HepG2 (cell line): ENCODE results near the gene TAPBP. TPM values are rescaled to one million over a fixed set of nuclear protein-coding genes. Genes with fewer than 3 reads are reported as not detected.

Experiments
- KAT8 ChIP-seq: IDR thresholded peaks from 2 replicates; pipeline ENCODE4 v1.6.1; 2016; ENCODE audit warnings: missing genetic modification reagents, missing compliant biosample characterization
- MBD4 ChIP-seq: IDR thresholded peaks from 2 replicates; pipeline ENCODE4 v1.6.1; 2012; ENCODE audit warnings: low read length, inconsistent platforms, borderline replicate concordance
- MYNN ChIP-seq: sonication (generic); formaldehyde crosslinking; IDR thresholded peaks from 2 replicates; pipeline ENCODE4 v1.4.0; 2020; ENCODE audit warnings: mild to moderate bottlenecking, low read depth, missing genetic modification reagents
- MZF1 ChIP-seq: sonication (generic); formaldehyde crosslinking; IDR thresholded peaks from 2 replicates; pipeline ENCODE4 v1.8.1; 2023; ENCODE audit warnings: mild to moderate bottlenecking, missing genetic modification reagents, borderline replicate concordance
- PCBP1 ChIP-seq: fragments of 200-400 bp; formaldehyde crosslinking; IDR thresholded peaks from 2 replicates; pipeline ENCODE4 v1.6.1; 2017; ENCODE audit warnings: mild to moderate bottlenecking, low read depth, low read length, borderline replicate concordance
- SMAD9 ChIP-seq: sonication (generic); formaldehyde crosslinking; IDR thresholded peaks from 2 replicates; pipeline ENCODE4 v1.5.1; 2020; ENCODE audit warnings: mild to moderate bottlenecking, missing genetic modification reagents
- YY1 ChIP-seq: IDR thresholded peaks from 2 replicates; pipeline ENCODE4 v1.6.1; 2011; ENCODE audit warnings: low read length, low read depth, moderate library complexity, mild to moderate bottlenecking; ENCODE audit not compliant: insufficient read depth, insufficient replicate concordance
- ZFAT ChIP-seq: sonication (generic); formaldehyde crosslinking; conservative IDR thresholded peaks from 2 replicates; pipeline ENCODE4 v1.8.1; 2023; ENCODE audit warnings: missing genetic modification reagents, inconsistent platforms
- ZNF34 ChIP-seq: sonication (generic); formaldehyde crosslinking; IDR thresholded peaks from 2 replicates; pipeline ENCODE4 v1.4.0; 2020; ENCODE audit warnings: mild to moderate bottlenecking, missing genetic modification reagents, borderline replicate concordance
- ZNF549 ChIP-seq: sonication (generic); formaldehyde crosslinking; IDR thresholded peaks from 2 replicates; pipeline ENCODE4 v1.5.0; 2020; ENCODE audit warnings: missing genetic modification reagents
- ZNF839 ChIP-seq: sonication (generic); formaldehyde crosslinking; IDR thresholded peaks from 2 replicates; pipeline ENCODE4 v1.4.0; 2020; ENCODE audit warnings: missing genetic modification reagents, mild to moderate bottlenecking, borderline replicate concordance
- polyA plus RNA-seq, 8 experiments: library from polyadenylated mRNA; depleted of rRNA in 3 of 8; stranded (reverse) in 7 of 8; unstranded in 1 of 8; fragments of >200 nt; fragmentation: Illumina TruSeq in 4 of 8; extraction: Trizol in 4 of 8; gene quantifications; 2 replicates each; pipeline versions ENCODE4 v1.2.1 to v1.2.3, GENCODE V29; 2011 to 2016; ENCODE audit warnings: low read depth in 4 of 8, missing spikeins in 1 of 8, mixed read lengths in 1 of 8; ENCODE audit not compliant: insufficient read depth in 1 of 8
- total RNA-seq, 5 experiments: library from RNA; depleted of rRNA; stranded (reverse); fragments of >200 nt; fragmentation: Illumina TruSeq; extraction: Trizol; gene quantifications; 2 replicates each; pipeline ENCODE4 v1.2.3, GENCODE V29; 2016; ENCODE audit warnings: low read depth in 1 of 5
- TF ChIP-seq, protein P1 (sequence below): sonication (generic); formaldehyde crosslinking; IDR thresholded peaks from 2 replicates; pipeline ENCODE4 v1.5.0; 2020; ENCODE audit warnings: missing genetic modification reagents
- TF ChIP-seq, protein P2 (sequence below), 2 experiments: fragments of 450-650 bp in 1 of 2; sonication (generic) in 1 of 2; formaldehyde crosslinking in 1 of 2; IDR thresholded peaks; 2 replicates each; pipeline versions ENCODE4 v1.6.1 to v1.8.0; 2016 to 2022; ENCODE audit warnings: antibody characterized with exemption in 1 of 2, mild to moderate bottlenecking in 1 of 2, missing genetic modification reagents in 1 of 2
- TF ChIP-seq, protein P3 (sequence below): sonication (generic); formaldehyde crosslinking; conservative IDR thresholded peaks from 2 replicates; pipeline ENCODE4 v1.8.1; 2023; ENCODE audit warnings: missing genetic modification reagents

The TAPBP gene
- total and polyA plus RNA-seq, 2 of the 13 experiments (the other 11 are each of a cell fraction or from before 2014, with no cell fraction given), result 27.4 to 32.3 TPM

DNA sequence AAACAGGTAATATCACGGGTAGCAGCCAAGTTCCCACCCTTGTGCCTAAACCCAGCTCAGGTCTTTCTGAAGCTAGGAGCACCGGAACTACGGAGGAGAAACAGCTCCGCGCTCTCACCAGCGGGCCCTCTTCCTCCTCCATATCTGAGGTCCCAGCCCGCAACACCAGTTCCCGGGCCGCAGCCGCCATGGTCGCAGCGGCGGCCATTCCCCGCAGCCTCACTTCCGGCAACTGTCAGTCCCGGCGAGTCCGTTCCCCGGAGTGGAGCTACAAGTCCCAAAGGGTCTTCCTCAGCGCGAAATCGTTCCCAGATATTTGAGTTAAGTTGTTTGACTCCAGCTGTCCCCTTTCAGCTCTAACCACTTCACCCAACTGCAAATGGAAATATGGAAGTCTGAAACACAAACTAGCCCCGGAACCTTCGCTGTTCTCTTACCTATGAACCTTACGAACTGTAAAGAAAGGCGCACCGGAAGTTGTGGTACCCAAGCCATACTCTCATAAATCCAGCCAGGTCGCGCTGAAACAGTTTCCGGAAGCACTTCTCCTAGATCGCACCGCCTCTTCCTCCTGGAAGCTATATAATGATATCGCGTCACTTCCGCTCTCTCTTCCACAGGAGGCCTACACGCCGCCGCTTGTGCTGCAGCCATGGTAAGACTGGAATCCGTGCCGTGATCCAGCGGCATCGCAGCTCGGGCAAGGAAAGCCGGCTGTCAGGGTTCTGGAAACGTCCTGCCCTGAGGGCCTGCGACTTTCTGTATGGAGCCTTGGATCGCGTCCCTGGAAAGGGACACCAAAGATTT, 42.2 kb downstream of the TAPBP start, which contains the start of the genes RPS18 and VPS52 (continued):
- TF ChIP-seq, protein P1, sequence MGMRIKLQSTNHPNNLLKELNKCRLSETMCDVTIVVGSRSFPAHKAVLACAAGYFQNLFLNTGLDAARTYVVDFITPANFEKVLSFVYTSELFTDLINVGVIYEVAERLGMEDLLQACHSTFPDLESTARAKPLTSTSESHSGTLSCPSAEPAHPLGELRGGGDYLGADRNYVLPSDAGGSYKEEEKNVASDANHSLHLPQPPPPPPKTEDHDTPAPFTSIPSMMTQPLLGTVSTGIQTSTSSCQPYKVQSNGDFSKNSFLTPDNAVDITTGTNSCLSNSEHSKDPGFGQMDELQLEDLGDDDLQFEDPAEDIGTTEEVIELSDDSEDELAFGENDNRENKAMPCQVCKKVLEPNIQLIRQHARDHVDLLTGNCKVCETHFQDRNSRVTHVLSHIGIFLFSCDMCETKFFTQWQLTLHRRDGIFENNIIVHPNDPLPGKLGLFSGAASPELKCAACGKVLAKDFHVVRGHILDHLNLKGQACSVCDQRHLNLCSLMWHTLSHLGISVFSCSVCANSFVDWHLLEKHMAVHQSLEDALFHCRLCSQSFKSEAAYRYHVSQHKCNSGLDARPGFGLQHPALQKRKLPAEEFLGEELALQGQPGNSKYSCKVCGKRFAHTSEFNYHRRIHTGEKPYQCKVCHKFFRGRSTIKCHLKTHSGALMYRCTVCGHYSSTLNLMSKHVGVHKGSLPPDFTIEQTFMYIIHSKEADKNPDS (CRISPR knock-in tag), result peak; percentile 93; the same call in 1 of the 2 replicates
- 0 out of 2 replicates have a peak, but pooled peaks have one; percentile 19 for TF ChIP-seq PCBP1
- TF ChIP-seq MYNN (CRISPR knock-in tag), result peak; percentile 86; the same call in 1 of the 2 replicates
- TF ChIP-seq, protein P2, sequence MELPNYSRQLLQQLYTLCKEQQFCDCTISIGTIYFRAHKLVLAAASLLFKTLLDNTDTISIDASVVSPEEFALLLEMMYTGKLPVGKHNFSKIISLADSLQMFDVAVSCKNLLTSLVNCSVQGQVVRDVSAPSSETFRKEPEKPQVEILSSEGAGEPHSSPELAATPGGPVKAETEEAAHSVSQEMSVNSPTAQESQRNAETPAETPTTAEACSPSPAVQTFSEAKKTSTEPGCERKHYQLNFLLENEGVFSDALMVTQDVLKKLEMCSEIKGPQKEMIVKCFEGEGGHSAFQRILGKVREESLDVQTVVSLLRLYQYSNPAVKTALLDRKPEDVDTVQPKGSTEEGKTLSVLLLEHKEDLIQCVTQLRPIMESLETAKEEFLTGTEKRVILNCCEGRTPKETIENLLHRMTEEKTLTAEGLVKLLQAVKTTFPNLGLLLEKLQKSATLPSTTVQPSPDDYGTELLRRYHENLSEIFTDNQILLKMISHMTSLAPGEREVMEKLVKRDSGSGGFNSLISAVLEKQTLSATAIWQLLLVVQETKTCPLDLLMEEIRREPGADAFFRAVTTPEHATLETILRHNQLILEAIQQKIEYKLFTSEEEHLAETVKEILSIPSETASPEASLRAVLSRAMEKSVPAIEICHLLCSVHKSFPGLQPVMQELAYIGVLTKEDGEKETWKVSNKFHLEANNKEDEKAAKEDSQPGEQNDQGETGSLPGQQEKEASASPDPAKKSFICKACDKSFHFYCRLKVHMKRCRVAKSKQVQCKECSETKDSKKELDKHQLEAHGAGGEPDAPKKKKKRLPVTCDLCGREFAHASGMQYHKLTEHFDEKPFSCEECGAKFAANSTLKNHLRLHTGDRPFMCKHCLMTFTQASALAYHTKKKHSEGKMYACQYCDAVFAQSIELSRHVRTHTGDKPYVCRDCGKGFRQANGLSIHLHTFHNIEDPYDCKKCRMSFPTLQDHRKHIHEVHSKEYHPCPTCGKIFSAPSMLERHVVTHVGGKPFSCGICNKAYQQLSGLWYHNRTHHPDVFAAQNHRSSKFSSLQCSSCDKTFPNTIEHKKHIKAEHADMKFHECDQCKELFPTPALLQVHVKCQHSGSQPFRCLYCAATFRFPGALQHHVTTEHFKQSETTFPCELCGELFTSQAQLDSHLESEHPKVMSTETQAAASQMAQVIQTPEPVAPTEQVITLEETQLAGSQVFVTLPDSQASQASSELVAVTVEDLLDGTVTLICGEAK (IDR thresholded peaks at IDR 0.05), result peak; percentile 98
- TF ChIP-seq, protein P2 (CRISPR knock-in tag; IDR thresholded peaks at IDR 0.05), result peak; percentile 84
- TF ChIP-seq ZNF839 (CRISPR knock-in tag), result peak; percentile 89; the same call in 1 of the 2 replicates
- TF ChIP-seq SMAD9 (CRISPR knock-in tag), result peak; percentile 88; the same call in 1 of the 2 replicates
- peak; percentile 99 for TF ChIP-seq KAT8 (CRISPR knock-in tag)
- TF ChIP-seq, protein P3, sequence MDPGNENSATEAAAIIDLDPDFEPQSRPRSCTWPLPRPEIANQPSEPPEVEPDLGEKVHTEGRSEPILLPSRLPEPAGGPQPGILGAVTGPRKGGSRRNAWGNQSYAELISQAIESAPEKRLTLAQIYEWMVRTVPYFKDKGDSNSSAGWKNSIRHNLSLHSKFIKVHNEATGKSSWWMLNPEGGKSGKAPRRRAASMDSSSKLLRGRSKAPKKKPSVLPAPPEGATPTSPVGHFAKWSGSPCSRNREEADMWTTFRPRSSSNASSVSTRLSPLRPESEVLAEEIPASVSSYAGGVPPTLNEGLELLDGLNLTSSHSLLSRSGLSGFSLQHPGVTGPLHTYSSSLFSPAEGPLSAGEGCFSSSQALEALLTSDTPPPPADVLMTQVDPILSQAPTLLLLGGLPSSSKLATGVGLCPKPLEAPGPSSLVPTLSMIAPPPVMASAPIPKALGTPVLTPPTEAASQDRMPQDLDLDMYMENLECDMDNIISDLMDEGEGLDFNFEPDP (CRISPR knock-in tag), result peak; percentile 99
- no peak for TF ChIP-seq MZF1
- peak; percentile 97 for TF ChIP-seq YY1
- peak; percentile 96 for TF ChIP-seq ZNF34 (CRISPR knock-in tag)
- no peak for TF ChIP-seq ZFAT (CRISPR knock-in tag)
- 0 out of 2 replicates have a peak, but pooled peaks have one; percentile 49 for TF ChIP-seq ZNF549 (CRISPR knock-in tag)
- no peak; the same call in 1 of the 2 replicates for TF ChIP-seq MBD4
